HEK293 (cell line): ENCODE measurements around the gene THBS3.

Experiments used
- BCL11A ChIP-seq: fragments of 450-650 bp; formaldehyde crosslinking; IDR thresholded peaks from 2 replicates; pipeline ENCODE4 v1.5.1; 2016; ENCODE audit warnings: low read depth, missing biosample characterization, missing genetic modification characterization
- GLIS1 ChIP-seq: fragments of 450-650 bp; formaldehyde crosslinking; IDR thresholded peaks from 2 replicates; pipeline ENCODE4 v1.5.1; 2016; ENCODE audit warnings: missing biosample characterization, missing genetic modification characterization
- KLF1 ChIP-seq: fragments of 450-650 bp; formaldehyde crosslinking; IDR thresholded peaks from 2 replicates; pipeline ENCODE4 v1.5.1; 2016; ENCODE audit warnings: missing biosample characterization, missing genetic modification characterization
- KLF8 ChIP-seq: fragments of 450-650 bp; formaldehyde crosslinking; IDR thresholded peaks from 2 replicates; pipeline ENCODE4 v1.5.1; 2016; ENCODE audit warnings: missing biosample characterization, missing genetic modification characterization
- KLF9 ChIP-seq: fragments of 450-650 bp; formaldehyde crosslinking; IDR thresholded peaks from 2 replicates; pipeline ENCODE4 v1.5.1; 2016; ENCODE audit warnings: missing biosample characterization, missing genetic modification characterization, low read depth
- OVOL3 ChIP-seq: fragments of 450-650 bp; formaldehyde crosslinking; IDR thresholded peaks from 2 replicates; pipeline ENCODE4 v1.5.1; 2016; ENCODE audit warnings: missing biosample characterization, missing genetic modification characterization
- SALL2 ChIP-seq: fragments of 450-650 bp; formaldehyde crosslinking; IDR thresholded peaks from 2 replicates; pipeline ENCODE4 v1.5.0; 2017; ENCODE audit warnings: missing biosample characterization, mild to moderate bottlenecking, missing genetic modification characterization, borderline replicate concordance
- SP2 ChIP-seq: fragments of 450-650 bp; formaldehyde crosslinking; IDR thresholded peaks from 2 replicates; pipeline ENCODE4 v1.5.1; 2016; ENCODE audit warnings: missing biosample characterization, missing genetic modification characterization
- YY1 ChIP-seq: fragments of 450-650 bp; formaldehyde crosslinking; IDR thresholded peaks from 2 replicates; pipeline ENCODE4 v1.5.1; 2018; ENCODE audit warnings: missing biosample characterization, missing genetic modification characterization
- ZEB2 ChIP-seq: fragments of 450-650 bp; formaldehyde crosslinking; IDR thresholded peaks from 2 replicates; pipeline ENCODE4 v1.5.1; 2016; ENCODE audit warnings: missing biosample characterization, missing genetic modification characterization
- ZNF10 ChIP-seq: fragments of 450-650 bp; formaldehyde crosslinking; IDR thresholded peaks from 2 replicates; pipeline ENCODE4 v1.5.1; 2017; ENCODE audit warnings: missing biosample characterization, missing genetic modification characterization
- ZNF121 ChIP-seq: fragments of 450-650 bp; formaldehyde crosslinking; IDR thresholded peaks from 2 replicates; pipeline ENCODE4 v1.5.1; 2016; ENCODE audit warnings: missing biosample characterization, missing genetic modification characterization
- ZNF133 ChIP-seq: fragments of 450-650 bp; formaldehyde crosslinking; IDR thresholded peaks from 2 replicates; pipeline ENCODE4 v1.5.1; 2016; ENCODE audit warnings: missing biosample characterization, missing genetic modification characterization
- ZNF274 ChIP-seq, 2 experiments: fragments of 200-500 bp in 1 of 2; fragments of 450-650 bp in 1 of 2; sonication (Bioruptor generic) in 1 of 2; formaldehyde crosslinking in 1 of 2; IDR thresholded peaks; 2 replicates each; pipeline versions ENCODE4 v1.5.1 to v1.6.1; 2014 to 2016; ENCODE audit warnings: borderline replicate concordance in 1 of 2, inconsistent platforms in 1 of 2, low read length in 1 of 2, missing biosample characterization in 1 of 2, missing genetic modification characterization in 1 of 2
- ZNF292 ChIP-seq: fragments of 450-650 bp; formaldehyde crosslinking; IDR thresholded peaks from 2 replicates; pipeline ENCODE4 v1.5.1; 2016; ENCODE audit warnings: low read depth, missing biosample characterization, missing genetic modification characterization, borderline replicate concordance
- ZNF302 ChIP-seq: fragments of 450-650 bp; formaldehyde crosslinking; IDR thresholded peaks from 2 replicates; pipeline ENCODE4 v1.5.1; 2016; ENCODE audit warnings: missing biosample characterization, missing genetic modification characterization, low read depth
- ZNF416 ChIP-seq: fragments of 450-650 bp; formaldehyde crosslinking; IDR thresholded peaks from 2 replicates; pipeline ENCODE4 v1.5.1; 2016; ENCODE audit warnings: missing biosample characterization, missing genetic modification characterization
- ZNF580 ChIP-seq: fragments of 450-650 bp; formaldehyde crosslinking; IDR thresholded peaks from 2 replicates; pipeline ENCODE4 v1.5.1; 2016; ENCODE audit warnings: missing biosample characterization, missing genetic modification characterization
- ZNF660 ChIP-seq: fragments of 450-650 bp; IDR thresholded peaks from 2 replicates; pipeline ENCODE4 v1.5.1; 2018; ENCODE audit warnings: missing biosample characterization, mild to moderate bottlenecking, missing genetic modification characterization
- ZNF776 ChIP-seq: fragments of 450-650 bp; formaldehyde crosslinking; IDR thresholded peaks from 2 replicates; pipeline ENCODE4 v1.5.0; 2017; ENCODE audit warnings: missing biosample characterization, missing genetic modification characterization, borderline replicate concordance
- ZNF777 ChIP-seq: fragments of 450-650 bp; formaldehyde crosslinking; IDR thresholded peaks from 2 replicates; pipeline ENCODE4 v1.5.1; 2017; ENCODE audit warnings: missing biosample characterization, missing genetic modification characterization, borderline replicate concordance
- ZNF791 ChIP-seq: fragments of 450-650 bp; formaldehyde crosslinking; IDR thresholded peaks from 2 replicates; pipeline ENCODE4 v1.5.1; 2016; ENCODE audit warnings: missing biosample characterization, missing genetic modification characterization
- ZNF837 ChIP-seq: fragments of 450-650 bp; formaldehyde crosslinking; IDR thresholded peaks from 2 replicates; pipeline ENCODE4 v1.5.1; 2016; ENCODE audit warnings: missing biosample characterization, missing genetic modification characterization
- ZXDB ChIP-seq: fragments of 450-650 bp; formaldehyde crosslinking; IDR thresholded peaks from 2 replicates; pipeline ENCODE4 v1.5.1; 2016; ENCODE audit warnings: missing biosample characterization, missing genetic modification characterization
- TF ChIP-seq, protein P1 (sequence below): fragments of 450-650 bp; formaldehyde crosslinking; IDR thresholded peaks from 2 replicates; pipeline ENCODE4 v1.5.1; 2016; ENCODE audit warnings: missing biosample characterization, missing genetic modification characterization
- TF ChIP-seq, protein P2 (sequence below): fragments of 450-650 bp; formaldehyde crosslinking; IDR thresholded peaks from 2 replicates; pipeline ENCODE4 v1.5.1; 2016; ENCODE audit warnings: missing biosample characterization, missing genetic modification characterization

THBS3 gene

GRCh38 chr1:155206891-155207805 is 549 bp downstream of the THBS3 start (continued):
- TF ChIP-seq ZNF274 (IDR thresholded peaks at IDR 0.05; ENCODE audit: low read length) (no peak), ZNF274 (tag by site-specific recombination; IDR thresholded peaks at IDR 0.05; ENCODE audit: borderline replicate concordance) (no peak), ZNF660 (tag by site-specific recombination) (no peak), ZNF302 (tag by site-specific recombination) (no peak), ZNF121 (tag by site-specific recombination) (no peak), BCL11A (tag by site-specific recombination) (no peak), ZXDB (tag by site-specific recombination) (no peak), KLF1 (no peak), ZNF776 (tag by site-specific recombination) (no peak), ZNF292 (tag by site-specific recombination) (no peak), KLF8 (tag by site-specific recombination) (peak; percentile 33; the same call in 1 of the 2 replicates), ZNF133 (no peak), YY1 (tag by site-specific recombination) (no peak), SP2 (tag by site-specific recombination) (peak; percentile 52), ZNF10 (tag by site-specific recombination) (no peak), OVOL3 (tag by site-specific recombination) (0 out of 2 replicates have a peak, but pooled peaks have one; percentile 13), KLF9 (tag by site-specific recombination) (peak; percentile 9; the same call in 1 of the 2 replicates), ZEB2 (tag by site-specific recombination) (peak; percentile 74), ZNF580 (tag by site-specific recombination) (no peak), ZNF837 (tag by site-specific recombination) (no peak), ZNF416 (tag by site-specific recombination) (no peak), ZNF791 (tag by site-specific recombination) (no peak), ZNF777 (tag by site-specific recombination) (no peak), SALL2 (no peak), GLIS1 (tag by site-specific recombination) (peak; percentile 75)
- TF ChIP-seq, protein P1, sequence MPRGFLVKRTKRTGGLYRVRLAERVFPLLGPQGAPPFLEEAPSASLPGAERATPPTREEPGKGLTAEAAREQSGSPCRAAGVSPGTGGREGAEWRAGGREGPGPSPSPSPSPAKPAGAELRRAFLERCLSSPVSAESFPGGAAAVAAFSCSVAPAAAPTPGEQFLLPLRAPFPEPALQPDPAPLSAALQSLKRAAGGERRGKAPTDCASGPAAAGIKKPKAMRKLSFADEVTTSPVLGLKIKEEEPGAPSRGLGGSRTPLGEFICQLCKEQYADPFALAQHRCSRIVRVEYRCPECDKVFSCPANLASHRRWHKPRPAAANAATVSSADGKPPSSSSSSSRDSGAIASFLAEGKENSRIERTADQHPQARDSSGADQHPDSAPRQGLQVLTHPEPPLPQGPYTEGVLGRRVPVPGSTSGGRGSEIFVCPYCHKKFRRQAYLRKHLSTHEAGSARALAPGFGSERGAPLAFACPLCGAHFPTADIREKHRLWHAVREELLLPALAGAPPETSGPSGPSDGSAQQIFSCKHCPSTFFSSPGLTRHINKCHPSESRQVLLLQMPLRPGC = no peak
- TF ChIP-seq, protein P2, sequence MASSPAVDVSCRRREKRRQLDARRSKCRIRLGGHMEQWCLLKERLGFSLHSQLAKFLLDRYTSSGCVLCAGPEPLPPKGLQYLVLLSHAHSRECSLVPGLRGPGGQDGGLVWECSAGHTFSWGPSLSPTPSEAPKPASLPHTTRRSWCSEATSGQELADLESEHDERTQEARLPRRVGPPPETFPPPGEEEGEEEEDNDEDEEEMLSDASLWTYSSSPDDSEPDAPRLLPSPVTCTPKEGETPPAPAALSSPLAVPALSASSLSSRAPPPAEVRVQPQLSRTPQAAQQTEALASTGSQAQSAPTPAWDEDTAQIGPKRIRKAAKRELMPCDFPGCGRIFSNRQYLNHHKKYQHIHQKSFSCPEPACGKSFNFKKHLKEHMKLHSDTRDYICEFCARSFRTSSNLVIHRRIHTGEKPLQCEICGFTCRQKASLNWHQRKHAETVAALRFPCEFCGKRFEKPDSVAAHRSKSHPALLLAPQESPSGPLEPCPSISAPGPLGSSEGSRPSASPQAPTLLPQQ (tag by site-specific recombination) = 0 out of 2 replicates have a peak, but pooled peaks have one; percentile 18
